GM18861 (cell line): Measurements from ENCODE around the gene FAM53A.

ENCODE experiments used
- ATAC-seq: cut with Tn5 transposase; IDR thresholded peaks from one replicate; pipeline ENCODE4 v1.9.1; 2021; ENCODE audit not compliant: unreplicated experiment

FAM53A gene

DNA sequence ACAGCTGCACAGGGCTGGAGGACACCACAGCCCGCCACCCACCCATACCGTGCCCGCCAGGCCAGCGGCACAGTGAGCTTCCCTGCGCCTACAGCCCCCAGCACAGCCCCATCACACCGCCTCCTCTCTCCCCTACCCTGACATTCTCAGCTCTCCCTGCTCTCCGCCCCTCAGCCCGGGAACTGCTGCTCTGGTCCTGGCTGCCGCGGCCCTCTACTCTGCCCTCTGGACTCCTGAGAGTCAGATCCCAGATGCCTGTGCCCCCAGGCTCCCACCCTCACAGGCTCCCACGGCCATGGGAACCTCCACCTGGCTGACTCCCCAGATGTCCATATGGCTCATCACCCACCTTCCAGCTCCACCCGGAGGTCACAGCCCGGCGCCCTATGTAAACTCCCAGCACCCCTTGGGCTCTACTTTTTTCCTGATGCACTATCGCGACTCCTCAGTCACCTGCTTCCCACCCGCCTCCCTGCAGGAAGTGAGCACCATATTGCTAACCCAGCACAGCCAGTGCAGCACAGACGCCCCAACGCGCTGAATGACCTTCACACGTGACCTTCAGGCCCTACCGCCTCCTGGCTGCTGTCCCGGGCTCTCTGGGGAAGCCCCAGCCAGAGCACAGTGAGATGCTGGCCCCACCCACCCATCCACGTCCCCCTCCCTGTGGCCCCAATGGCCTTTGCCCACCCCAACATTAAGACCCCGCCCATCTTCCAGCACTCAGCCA, 23.0 kb downstream of the FAM53A start:
- no peak for ATAC-seq

DNA sequence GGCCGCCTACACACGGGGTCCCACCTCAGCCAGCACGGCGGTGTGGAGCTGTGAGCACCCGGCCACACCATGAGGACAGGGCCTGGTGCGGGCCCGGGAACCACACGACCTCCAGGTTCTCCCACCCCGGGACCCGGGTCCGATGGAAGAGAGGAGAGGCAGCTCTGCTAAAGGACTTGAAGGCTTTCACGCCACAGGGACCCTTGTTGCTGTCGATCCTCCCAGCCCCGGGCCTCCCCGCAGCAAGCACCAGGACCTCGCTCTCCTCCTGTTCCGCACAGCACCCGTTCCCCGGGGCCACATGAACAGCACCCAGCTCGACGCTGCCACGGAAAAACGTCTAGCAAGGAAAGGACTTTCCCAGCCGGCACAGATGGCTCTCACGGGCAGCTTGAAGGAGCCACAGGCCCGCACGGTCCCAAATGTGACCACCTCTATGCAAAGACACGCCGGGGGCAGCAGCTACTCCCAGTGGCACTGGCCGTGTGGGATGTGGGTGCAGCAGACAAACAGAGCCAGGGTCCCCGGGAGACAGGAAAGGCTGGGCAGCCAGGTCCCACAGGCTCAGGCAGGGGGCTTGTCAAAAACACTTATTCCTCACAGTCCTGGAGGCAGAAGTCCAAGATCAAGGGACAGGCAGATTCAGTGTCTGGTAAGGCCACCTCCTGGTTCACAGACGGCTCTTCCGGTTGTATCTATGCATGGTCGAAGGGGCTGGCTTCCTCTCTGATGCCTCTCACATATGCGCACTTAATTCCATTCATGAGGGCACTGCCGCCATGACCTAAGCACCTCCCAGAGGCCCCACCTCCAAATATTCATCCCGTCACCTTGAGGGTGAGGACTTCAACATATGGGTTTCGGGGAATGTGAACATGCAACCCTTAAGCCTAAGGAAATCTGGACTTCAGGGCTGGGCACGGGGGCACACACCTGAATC, 24.7 kb downstream of the FAM53A start:
- ATAC-seq = no peak

DNA sequence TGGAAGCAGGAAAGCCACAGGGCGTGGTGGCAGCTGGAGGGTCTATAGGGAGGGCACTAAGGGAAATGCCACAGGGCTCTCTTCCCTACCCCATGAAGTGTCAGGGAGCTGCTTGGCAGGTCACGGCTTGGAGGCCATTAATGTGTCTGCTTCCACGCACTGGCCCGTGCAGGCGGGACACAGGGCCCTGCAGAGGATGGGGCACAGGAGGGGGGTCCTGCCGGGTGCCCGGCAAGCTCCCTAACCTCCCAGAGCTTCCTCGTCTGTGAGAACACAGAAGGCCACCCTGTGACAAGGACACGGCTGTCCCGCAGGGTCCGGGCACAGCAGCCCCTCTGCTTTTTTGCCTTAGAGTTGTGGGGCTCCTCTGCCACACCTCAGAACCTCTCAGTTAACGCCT, 25.5 kb downstream of the FAM53A start:
- ATAC-seq = no peak

DNA sequence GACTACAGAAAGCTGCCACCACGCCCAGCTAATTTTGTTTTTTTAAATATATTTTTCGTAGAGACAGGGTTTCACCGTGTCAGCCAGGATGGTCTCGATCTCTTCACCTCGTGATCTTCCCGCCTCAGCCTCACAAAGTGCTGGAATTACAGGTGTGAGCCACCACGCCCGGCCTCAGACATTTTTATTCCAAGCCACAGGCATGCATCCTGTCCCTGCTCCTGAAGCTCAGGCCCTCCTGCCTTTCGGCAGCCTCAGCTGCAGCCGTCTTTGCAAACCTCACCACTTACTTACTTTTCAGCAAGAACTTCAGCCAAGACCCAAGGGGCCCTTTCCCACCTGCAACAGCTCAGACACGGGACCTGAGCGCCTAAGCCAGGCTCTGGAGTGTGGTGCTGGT, 26.0 kb downstream of the FAM53A start:
- no peak for ATAC-seq

DNA sequence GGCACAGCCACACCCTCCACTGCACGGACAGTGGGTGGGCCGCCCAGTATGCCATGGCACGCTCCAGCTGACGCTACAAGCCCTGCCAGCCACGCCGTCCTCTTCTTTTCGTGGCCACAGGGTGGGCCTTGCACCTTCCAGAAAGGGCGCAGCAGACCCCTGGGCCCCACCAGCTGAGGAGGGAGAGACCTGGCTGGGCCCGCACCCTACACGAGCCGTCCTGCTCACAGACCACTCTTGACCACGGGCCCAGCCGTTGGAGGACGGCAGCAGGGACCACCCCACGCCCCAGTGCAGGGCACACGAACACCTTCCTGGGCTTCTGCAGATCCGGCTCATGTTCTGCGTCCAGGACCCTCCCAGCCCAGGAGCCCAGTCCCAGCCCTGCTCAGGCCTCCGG, 27.1 kb downstream of the FAM53A start:
- no peak for ATAC-seq

DNA sequence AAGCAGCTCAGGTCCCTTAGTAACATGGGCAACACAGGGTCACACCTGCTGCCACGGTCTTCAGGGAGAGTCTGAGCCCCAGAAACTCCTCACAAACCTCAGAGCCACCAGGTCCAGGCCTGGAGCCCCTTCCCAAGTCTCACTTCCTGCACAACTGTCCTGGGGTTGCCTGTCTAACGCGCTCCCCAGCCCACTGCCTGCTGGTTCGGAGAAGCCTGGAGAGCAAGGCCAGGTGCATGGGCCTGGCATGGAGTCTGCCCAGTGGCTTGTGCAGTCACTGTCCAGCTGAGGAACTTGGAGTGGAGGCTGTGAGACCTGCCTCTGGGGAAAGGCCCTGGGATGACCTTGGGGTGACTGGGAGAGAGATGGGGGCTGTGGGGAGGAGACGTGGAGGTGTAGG, 28.0 kb downstream of the FAM53A start:
- ATAC-seq = no peak

DNA sequence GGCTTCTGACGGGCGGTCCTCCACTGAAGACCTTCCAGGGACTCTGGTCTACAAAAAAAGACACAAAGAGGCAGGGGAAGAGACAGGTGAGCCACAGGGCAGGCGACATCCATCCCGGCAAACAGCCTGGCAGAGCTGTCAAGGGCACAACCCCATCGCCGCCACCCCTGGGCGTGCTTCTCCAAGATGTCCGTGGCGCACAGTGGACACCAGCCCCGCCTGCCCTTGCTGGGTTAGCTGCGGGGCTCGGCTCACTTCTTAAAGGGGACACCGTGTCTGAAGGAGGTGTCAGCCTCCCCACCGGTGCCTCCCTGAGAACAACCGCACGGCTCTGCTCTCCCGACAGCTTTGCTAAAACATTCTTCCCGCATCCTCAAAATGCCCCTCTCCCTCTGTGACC, 28.4 kb downstream of the FAM53A start:
- no peak for ATAC-seq

DNA sequence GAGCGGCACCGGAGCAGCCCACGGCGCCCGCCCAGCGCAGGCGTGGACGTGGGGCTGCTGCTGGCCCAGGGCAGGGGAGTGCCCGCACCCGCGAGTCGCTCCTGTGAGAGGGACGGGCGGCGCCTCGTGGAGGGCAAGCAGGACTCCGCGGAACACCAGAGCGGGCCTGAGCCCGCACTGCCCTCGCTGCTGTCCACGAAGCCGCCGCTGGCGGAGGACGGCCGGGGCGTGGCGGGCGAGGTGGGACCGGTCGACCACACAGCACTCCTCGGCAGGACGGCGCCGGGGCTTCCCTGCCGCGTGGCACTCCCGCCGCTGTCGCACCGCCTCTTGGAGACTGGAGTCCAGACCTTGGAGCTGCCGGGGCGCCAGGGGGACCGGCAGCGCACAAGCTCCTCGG, 29.0 kb downstream of the FAM53A start:
- no peak for ATAC-seq

DNA sequence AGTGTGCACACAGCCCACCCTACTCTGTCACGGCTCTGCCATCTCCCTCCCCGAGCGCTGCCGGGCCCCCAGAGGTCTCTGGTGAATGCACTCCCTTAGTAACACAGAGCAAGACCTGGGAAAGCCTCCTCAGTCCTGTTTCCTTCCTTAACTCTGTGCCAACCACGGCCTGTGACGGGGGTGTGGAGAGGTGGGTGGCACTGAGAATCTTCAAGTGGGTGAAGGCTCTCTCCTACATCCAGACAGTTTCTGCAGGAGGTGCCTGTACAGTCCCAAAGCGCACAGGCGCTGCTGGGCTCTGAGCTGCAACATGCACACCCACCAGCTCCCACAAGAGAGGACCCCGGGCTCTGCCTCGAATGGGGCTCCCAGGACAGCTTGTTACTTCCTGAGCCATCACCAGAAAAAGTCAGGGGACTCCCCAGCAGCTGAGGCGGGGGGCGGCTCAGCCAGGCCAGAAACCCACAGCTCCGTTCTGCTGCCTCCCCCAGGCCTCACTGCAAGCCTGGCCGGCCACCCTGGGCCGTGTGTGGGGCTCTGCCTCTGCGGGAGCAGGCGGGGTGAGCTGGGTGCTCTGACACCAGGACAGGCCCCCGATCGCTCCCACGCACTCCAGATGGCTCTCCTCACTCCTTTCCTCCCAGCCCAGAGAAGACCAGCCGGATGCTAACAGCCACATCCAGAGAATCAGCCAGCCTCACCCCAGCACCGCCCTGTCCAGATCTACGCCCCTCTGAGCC, 29.7 kb downstream of the FAM53A start:
- no peak for ATAC-seq

DNA sequence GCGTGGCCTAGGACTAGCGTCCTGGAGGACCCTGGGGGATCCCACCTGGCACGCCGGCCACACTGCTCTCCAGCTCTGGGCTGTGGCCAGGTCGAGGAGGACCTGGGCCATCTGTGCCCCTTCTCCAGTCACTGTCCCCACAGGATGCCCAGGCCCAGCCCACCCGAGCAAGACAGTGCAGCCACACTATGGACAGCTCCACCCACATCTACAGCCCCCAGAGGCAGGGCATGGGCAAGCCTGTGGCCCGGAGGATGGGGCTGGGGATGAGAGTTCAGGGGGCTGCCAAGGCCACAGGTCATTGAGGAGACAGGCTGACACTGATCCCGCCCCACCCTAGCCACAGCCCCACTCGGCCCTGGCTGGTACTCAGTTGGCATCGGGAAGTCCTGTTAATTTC, 30.3 kb downstream of the FAM53A start:
- no peak for ATAC-seq

DNA sequence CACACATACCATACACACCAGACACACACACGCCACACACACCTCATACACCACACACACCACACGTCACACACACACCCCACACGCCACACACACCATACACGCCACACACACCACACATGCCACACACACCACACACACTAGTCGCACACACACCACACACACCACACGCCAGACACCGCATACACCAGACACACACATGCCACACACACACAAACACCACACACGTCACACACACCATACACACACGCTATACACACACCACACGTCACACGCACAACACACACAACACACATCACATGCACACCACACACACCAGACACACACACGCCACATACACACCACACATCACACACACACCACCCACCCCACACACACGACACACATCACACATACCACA, 32.0 kb downstream of the FAM53A start:
- no peak for ATAC-seq

DNA sequence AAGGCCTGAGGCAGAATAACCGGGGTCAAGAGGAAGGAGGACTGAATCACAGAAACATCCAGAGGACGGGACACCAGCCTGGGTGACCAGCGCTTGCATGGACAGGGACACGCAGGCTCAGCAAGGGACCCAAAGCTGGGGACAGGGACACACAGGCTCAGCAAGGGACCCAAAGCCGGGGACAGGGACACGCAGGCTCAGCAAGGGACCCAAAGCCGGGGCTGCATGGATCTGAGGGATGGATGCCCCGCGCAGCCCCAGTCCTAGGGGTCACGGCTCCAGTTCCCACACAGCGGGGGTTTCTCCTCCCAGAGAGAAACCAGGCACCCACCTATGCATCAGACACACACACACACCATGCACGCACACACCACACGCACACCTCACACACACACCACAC, 32.5 kb downstream of the FAM53A start:
- ATAC-seq = no peak

DNA sequence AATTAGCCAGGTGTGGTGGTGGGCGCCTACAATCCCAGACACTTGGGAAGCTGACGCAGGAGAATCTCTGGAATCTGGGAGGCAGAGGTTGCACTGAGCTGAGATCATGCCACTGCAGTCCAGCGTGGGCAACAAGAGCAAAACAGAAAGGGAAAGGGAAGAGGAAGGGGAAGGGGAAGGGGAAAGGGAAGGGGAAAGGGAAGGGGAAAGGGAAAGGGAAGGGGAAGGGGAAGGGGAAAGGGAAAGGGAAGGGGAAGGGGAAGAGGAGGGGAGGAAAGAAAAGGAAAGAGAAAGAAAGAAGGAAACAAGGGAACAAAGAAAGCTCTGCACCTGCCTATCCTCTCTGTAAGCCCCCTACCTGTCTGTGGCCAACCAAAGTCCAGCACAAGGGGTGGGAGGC, 35.2 kb downstream of the FAM53A start:
- ATAC-seq = no peak

DNA sequence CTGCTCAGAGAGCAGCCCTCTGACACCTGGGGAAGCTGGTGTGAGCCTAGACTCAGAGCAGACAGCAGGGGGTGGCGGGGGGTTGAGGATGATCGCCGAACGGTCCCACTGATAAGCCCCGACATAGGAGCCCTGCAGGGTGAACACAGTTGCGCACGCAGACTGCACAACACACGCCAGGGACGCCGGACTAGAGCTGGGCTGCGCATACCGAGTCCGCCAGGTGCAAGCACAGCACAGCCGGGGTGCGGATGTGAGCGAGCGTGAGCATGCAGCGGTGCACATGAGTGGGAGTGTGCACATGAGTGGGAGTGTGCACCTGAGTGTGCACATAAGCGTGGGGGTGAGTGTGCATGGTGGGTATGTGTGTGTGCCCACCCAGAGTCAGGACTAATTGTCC, 36.7 kb downstream of the FAM53A start:
- ATAC-seq = no peak

DNA sequence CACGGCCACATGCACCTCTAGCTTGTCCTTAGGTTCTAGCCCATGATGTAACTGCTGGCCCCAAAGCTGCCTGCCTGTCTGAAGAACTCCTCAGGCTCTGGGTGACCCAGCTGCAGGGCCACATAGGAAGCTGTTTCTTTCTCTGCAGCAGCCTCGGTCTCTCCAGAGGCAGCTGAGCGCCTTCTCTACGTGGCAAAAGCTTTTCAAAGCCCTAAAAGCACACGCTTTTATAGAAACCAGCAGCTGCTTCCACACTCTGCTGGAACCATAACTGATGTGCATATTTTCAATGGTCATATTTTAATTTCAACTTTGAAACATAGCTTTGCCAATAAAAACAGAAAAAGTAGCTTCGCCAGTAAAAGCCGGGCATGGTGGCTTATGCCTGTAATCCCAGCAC, 37.4 kb downstream of the FAM53A start:
- ATAC-seq = no peak

DNA sequence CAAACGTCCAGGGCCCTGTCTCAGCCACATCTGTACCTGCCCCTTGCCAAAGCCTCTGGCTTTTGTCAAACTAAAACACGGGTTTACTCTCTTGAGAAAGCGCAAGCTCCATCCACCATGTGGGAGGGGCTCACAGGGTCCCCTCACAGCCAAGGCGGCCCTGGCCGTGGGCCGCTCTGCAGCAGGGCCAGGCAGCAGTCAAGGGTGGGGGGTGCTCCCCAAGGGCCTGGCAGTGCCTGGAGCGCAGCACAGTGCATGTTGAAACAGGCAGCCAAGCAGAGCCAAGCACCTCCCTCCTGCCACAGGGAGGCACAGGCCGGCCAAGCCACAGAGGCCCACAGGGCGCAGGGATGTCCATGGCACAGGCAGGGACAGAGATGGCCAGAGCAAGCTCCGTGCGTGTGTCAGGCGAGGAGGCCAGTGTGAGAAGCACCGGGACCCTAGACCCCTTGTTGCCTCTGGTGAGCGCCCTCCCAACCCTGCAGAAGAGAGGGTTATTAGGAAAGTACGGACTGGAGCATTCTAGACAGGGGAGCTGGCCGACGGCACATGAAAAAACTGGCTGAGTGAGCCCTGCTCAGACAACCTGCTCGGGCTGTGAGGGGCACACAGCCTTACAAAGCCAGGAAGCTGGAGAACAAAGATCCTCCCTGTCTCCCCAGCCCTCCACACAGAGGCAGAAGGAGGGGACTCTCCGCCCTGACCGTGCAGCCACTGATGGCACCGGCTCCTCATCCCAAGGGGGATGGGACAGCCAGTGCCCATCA, 39.0 kb downstream of the FAM53A start:
- no peak for ATAC-seq

DNA sequence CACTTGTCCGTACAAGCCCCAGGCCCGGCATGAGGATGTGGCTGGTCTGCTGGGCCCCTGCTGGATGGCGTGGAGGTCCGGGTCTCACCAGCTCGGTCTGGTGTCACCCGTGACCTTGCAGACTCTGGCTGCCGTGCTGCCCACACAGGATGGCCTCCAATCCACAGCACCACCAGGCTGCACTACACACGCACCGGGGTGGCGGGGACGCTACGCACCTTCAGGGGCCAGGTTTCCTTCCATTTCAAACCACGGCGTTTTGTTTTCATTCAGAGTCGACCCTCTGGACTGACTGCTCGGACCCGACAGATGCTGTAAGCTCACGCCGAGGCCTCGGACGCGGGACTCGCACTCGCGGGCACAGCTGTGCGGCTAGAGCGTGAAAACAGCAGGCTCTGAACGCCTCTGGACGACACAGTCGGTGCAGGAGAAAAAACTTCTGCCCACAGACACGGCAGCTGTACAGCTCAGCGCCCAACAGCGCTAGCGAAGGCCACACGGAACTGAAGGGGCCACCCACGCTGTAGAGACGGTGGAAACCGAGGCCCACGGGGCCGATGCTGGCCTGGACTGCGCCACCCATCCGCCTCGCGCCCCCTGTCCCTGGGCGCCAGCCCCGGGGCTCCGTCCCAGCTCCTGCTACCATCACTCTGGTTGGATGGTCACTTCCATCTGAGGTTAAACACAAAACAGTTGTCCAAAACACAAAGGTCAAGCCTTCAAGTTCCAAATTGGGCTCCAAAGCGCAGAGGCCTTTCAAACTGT, 40.0 kb downstream of the FAM53A start:
- no peak for ATAC-seq

DNA sequence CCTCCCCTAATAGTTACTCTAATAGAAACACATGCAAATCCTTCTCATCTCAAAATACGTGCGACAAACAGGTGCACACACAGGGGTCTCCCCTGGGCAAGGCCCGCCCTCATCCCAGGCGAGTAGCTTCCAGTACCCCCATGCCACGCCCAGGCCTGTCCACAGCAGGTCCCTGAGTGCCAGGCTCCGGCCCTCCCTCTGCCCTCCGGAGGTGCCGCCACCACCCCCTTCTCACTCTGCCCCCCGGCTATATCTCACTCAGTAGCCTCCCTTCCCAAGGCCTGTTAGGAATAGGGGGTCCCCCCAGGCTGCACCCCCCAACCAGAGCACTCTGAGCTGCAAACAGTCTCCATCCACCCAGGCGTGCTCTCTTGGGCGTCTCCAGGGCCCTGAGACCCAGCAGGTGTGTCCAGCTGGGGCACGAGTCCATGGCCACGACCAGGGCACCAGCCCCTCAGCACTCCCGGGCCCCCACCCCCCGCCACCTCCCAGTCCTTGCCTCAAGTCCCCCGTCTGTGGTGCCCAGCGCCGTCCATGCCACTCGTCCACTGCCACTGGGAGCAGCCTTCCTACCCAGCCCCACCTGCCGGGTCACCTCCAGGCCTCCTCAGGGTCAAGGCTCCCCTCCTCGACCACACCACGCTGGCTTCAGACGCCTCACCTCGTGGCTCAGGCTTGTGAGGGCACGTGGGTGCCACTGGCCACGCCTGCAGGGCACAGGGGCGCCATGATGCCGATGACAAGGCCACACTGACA, 41.7 kb downstream of the FAM53A start:
- ATAC-seq = no peak

DNA sequence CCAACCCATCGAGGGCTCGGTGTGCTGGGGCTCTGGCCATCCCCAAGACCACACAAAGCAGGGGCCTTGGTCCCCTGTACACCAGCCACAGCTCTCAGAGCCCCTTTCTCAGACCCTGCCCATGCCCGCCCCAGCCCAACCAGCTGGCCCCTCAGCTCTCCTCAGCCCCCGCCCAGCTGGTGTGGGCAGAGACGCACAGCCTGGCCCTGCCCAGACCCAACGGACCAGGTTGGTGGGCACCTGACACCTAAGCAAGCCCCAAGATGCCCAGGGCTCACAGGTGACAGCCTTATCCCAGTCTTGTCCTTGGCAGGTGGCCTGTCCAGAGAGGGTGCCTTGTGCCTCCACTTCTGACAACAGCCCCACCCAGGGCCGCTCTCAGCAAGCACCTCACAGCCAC, 42.4 kb downstream of the FAM53A start:
- no peak for ATAC-seq
